ENCODE data around the gene RTN4RL2. TPM values are rescaled to one million over a fixed set of nuclear protein-coding genes. Genes with fewer than 3 reads are reported as not detected.

Gene RTN4RL2
- total RNA-seq, 1 donor from 2014 or later = not detected

DNA sequence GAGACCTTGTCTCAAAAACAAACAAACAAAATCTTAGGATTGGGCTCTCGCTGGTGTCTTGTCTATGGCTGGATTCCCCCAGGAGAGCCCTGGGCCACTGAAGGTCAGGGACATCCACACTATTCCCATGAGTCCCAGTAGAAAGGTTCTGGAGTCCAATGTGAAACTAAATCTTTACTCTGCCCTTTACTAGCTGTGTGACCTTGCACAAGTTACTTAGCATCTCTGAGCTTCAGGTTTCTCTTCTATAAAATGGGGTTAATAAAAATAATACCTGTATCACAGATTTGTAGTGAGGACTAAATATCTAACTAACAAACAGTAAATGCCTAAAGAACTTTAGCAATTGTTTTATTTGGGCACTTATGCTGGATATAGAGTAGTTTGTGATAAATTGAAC, 46.2 kb downstream of the RTN4RL2 start:
- Mint-ChIP-seq H3K27me3 (ENCODE audit: low read depth) (no peaks in the 10 kb centered on the region), H3K27ac (no peak overlapping the region), H3K36me3 (ENCODE audit: low read depth) (peaks cover 13% of the 10 kb centered on the region), H3K4me1 (ENCODE audit: low read depth) (peaks cover 8% of the 10 kb centered on the region), H3K9me3 (no peaks in the 10 kb centered on the region), H3K4me3 (ENCODE audit: low read depth) (no peak overlapping the region)
- no peak for DNase-seq (ENCODE audit: low spot score)
- intact Hi-C loops (cut with micrococcal nuclease) = no loop called here

DNA sequence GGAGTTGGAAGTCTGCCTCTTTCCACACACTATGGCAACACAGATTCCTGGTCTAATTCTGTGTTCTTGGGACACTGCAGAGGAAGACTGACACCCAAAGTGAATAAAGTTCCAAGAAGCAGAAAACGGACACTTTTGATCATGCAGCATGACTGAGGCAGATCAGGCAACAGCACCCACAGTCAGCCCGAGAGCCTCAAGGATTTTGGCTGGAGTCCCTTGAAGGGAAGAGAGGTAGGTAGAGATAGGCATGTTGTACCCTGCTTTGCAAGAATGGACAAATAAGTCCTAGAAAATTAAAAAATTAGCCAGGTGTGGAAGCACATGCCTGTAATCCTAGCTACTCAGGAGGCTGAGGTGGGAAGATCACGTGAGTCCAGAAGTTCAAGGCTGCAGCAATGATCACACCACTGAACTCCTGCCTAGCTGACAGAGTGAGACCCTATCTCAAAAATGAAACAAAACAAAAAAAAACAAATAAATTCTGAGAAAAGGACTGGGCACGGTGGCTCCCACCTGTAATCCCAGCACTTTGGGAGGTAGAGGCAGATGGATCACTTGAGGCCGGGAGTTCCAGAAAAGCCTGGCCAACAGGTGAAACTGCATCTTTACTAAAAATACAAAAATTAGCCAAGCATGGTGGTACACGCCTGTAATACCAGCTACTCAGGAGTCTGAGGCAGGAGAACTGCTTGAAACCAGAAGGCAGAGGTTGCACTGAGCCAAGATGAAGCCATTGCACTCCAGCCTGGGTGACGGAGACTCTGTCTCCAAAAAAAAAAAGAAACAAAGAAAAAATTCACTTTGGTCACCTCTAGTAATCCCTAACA, 48.2 kb downstream of the RTN4RL2 start:
- H3K27ac Mint-ChIP-seq = no peak overlapping the region
- intact Hi-C loops (cut with micrococcal nuclease) = no loop called here
- H3K9me3 Mint-ChIP-seq = no peaks in the 10 kb centered on the region
- no peaks in the 10 kb centered on the region for H3K27me3 Mint-ChIP-seq (ENCODE audit: low read depth)
- H3K4me1 Mint-ChIP-seq (ENCODE audit: low read depth) = peaks cover 23% of the 10 kb centered on the region
- peaks cover 19% of the 10 kb centered on the region for H3K36me3 Mint-ChIP-seq (ENCODE audit: low read depth)
- no peak overlapping the region for H3K4me3 Mint-ChIP-seq (ENCODE audit: low read depth)
- DNase-seq (ENCODE audit: low spot score) = no peak

DNA sequence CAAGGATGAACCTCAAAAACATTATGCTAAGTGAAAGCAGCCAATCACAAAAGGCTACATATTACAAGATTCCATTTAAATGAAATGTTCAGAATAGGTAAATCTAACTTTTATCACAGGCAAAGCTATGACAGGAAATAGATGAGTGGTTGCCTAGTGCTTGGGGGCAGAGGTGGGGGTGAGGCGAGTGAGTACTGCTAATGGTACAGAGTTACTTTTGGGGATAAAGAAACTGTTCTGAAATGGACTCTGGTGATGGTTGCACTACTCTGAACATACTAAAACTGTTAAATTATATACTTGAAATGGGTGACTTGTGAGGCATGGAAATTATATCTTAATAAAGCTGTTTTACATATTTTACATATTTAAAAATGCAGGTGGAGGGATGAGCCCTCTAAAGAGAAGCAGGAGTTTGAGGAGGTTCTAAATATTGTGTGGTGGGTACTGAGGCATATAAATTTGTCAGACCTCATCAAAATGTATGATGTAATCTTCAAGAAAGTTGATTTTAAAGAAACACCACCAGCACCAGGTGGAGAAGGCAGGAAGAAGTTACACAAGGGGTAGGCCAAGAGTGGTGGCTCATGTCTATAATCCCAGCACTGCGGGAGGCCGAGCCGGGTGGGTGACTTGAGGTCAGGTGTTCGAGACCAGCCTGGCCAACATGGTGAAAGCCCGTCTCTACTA, 51.6 kb downstream of the RTN4RL2 start:
- peaks cover 31% of the 10 kb centered on the region for H3K4me1 Mint-ChIP-seq (ENCODE audit: low read depth)
- intact Hi-C loops (cut with micrococcal nuclease) = no loop called here
- no peak for DNase-seq (ENCODE audit: low spot score)
- no peaks in the 10 kb centered on the region for H3K9me3 Mint-ChIP-seq
- no peaks in the 10 kb centered on the region for H3K27me3 Mint-ChIP-seq (ENCODE audit: low read depth)
- H3K27ac Mint-ChIP-seq = peak overlapping the region; percentile 21
- H3K4me3 Mint-ChIP-seq (ENCODE audit: low read depth) = no peak overlapping the region
- peaks cover 19% of the 10 kb centered on the region for H3K36me3 Mint-ChIP-seq (ENCODE audit: low read depth)

- Mint-ChIP-seq H3K36me3 (ENCODE audit: low read depth) (peaks cover 19% of the 10 kb centered on the region), H3K9me3 (no peaks in the 10 kb centered on the region), H3K4me1 (ENCODE audit: low read depth) (peaks cover 31% of the 10 kb centered on the region), H3K4me3 (ENCODE audit: low read depth) (no peak overlapping the region), H3K27me3 (ENCODE audit: low read depth) (no peaks in the 10 kb centered on the region), H3K27ac (no peak overlapping the region)
- DNase-seq (ENCODE audit: low spot score) = no peak
- intact Hi-C loops (cut with micrococcal nuclease) = no loop called here
Measured at GRCh38 chr11:57512646-57513451, 52.5 kb downstream of the RTN4RL2 start.

- H3K9me3 Mint-ChIP-seq = no peaks in the 10 kb centered on the region
- H3K36me3 Mint-ChIP-seq (ENCODE audit: low read depth) = peaks cover 16% of the 10 kb centered on the region
- H3K4me1 Mint-ChIP-seq (ENCODE audit: low read depth) = peaks cover 31% of the 10 kb centered on the region
- peak overlapping the region; percentile 72 for H3K4me3 Mint-ChIP-seq (ENCODE audit: low read depth)
- DNase-seq (ENCODE audit: low spot score) = no peak
- no peaks in the 10 kb centered on the region for H3K27me3 Mint-ChIP-seq (ENCODE audit: low read depth)
- no peak overlapping the region for H3K27ac Mint-ChIP-seq
- intact Hi-C loops (cut with micrococcal nuclease) = no loop called here
Measured at GRCh38 chr11:57513452-57513795, 53.1 kb downstream of the RTN4RL2 start.

GRCh38 chr11:57513911-57514537, 53.7 kb downstream of the RTN4RL2 start:
- Mint-ChIP-seq H3K9me3 (no peaks in the 10 kb centered on the region), H3K4me3 (ENCODE audit: low read depth) (peak overlapping the region; percentile 99), H3K4me1 (ENCODE audit: low read depth) (peaks cover 31% of the 10 kb centered on the region), H3K27ac (peak overlapping the region; percentile 55), H3K27me3 (ENCODE audit: low read depth) (no peaks in the 10 kb centered on the region), H3K36me3 (ENCODE audit: low read depth) (peaks cover 15% of the 10 kb centered on the region)
- peak; percentile 18 for DNase-seq (ENCODE audit: low spot score)
- intact Hi-C loops (cut with micrococcal nuclease) = loop anchor here (1.0 to 2.0 kb wide), 3 partner anchors 15 to 57 kb away; partner anchors contain the start of gene TIMM10

DNA sequence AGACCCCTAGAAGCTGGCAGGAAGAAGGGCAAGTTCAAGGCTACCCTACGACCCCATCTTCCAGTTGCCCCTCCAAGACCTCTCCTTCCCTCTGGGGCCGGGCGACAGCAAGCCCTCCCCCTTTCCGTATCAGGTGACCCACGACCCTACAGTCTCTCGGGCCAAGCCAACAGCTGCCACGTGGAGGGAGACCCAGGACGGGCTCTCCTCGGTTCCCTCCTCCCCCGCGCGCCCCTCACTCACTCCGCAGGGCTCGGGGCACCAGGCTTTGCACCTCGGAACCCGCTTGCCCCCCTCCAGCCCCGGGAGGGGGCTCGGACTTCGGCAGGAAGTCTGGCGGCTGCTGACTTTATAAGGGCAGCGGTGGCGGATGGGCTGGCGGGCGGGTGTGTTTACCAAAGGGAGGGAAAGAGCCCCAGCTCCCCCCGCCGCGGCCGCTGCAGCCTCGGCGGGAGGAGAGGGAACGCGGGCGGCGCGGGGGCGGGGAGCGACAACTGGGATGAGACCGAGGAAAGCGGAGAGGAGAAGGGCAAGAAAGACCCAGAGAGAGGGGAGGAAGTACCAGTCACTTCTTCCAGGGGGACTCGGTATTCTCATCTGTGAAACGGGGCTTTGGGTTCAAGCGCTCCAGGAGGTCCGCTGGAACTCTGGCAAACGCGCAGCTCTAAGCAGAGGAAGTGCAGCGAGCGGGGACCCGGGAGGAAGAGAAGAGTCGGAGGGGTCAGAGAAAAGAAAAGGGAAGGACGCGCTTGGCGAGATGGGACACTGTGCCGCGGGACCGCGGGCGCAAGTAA, 54.4 kb downstream of the RTN4RL2 start:
- Mint-ChIP-seq H3K27ac (peak overlapping the region; percentile 83), H3K27me3 (ENCODE audit: low read depth) (no peaks in the 10 kb centered on the region), H3K4me3 (ENCODE audit: low read depth) (peak overlapping the region; percentile 99), H3K4me1 (ENCODE audit: low read depth) (peaks cover 28% of the 10 kb centered on the region), H3K9me3 (no peaks in the 10 kb centered on the region), H3K36me3 (ENCODE audit: low read depth) (peaks cover 10% of the 10 kb centered on the region)
- intact Hi-C loops (cut with micrococcal nuclease) = loop anchor here (1.0 to 2.0 kb wide), 3 partner anchors 15 to 58 kb away; partner anchors contain the start of gene TIMM10
- peak; percentile 44 for DNase-seq (ENCODE audit: low spot score)

- Mint-ChIP-seq H3K9me3 (no peaks in the 10 kb centered on the region), H3K27me3 (ENCODE audit: low read depth) (no peaks in the 10 kb centered on the region), H3K4me1 (ENCODE audit: low read depth) (peaks cover 26% of the 10 kb centered on the region), H3K36me3 (ENCODE audit: low read depth) (peaks cover 7% of the 10 kb centered on the region), H3K4me3 (ENCODE audit: low read depth) (peak within 1 kb of the TSS; percentile 99), H3K27ac (peak within 1 kb of the TSS; percentile 83)
- DNase-seq (ENCODE audit: low spot score) = peak; percentile 35
- intact Hi-C loops (cut with micrococcal nuclease) = loop anchor here (2.0 kb wide), 2 partner anchors 15 to 59 kb away; partner anchors contain the start of gene TIMM10
Measured at GRCh38 chr11:57515332-57516060, 55.2 kb downstream of the RTN4RL2 start, which contains the start of gene SLC43A1. SLC43A1 (minus strand) TSS chr11:57515702; CDS start chr11:57514111, 1,591 bp downstream.

GRCh38 chr11:57516061-57516443, 55.7 kb downstream of the RTN4RL2 start:
- H3K27ac Mint-ChIP-seq = peak overlapping the region; percentile 68

DNA sequence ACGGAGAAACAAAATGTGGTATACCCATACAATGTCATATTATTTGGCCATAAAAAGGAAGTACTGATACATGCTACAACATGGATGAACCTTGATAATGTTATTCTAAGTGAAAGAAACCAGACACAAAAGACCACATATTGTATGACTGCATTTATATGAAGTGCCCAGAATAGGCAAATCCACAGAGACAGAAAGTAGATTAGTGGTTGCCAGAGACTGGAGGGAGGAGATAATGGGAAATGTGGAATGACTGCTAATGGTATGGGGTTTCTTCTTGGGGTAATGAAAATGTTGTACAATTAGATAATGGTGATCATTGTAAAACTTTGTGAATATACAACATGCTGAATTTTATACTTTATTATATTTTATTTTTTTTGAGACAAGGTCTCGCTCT, 60.8 kb downstream of the RTN4RL2 start:
- Mint-ChIP-seq H3K36me3 (ENCODE audit: low read depth) (peaks cover 10% of the 10 kb centered on the region), H3K27ac (no peak overlapping the region), H3K27me3 (ENCODE audit: low read depth) (no peaks in the 10 kb centered on the region), H3K4me3 (ENCODE audit: low read depth) (no peak overlapping the region), H3K4me1 (ENCODE audit: low read depth) (peaks cover 5% of the 10 kb centered on the region), H3K9me3 (no peaks in the 10 kb centered on the region)
- intact Hi-C loops (cut with micrococcal nuclease) = no loop called here
- no peak for DNase-seq (ENCODE audit: low spot score)

More at GRCh38 chr11:57516061-57516443, 55.7 kb downstream of the RTN4RL2 start:
- intact Hi-C loops (cut with micrococcal nuclease) = no loop called here
- Mint-ChIP-seq H3K4me3 (ENCODE audit: low read depth) (peak overlapping the region; percentile 99), H3K9me3 (no peaks in the 10 kb centered on the region), H3K4me1 (ENCODE audit: low read depth) (peaks cover 26% of the 10 kb centered on the region), H3K36me3 (ENCODE audit: low read depth) (peaks cover 7% of the 10 kb centered on the region), H3K27me3 (ENCODE audit: low read depth) (no peaks in the 10 kb centered on the region)
- DNase-seq (ENCODE audit: low spot score) = no peak

- H3K4me1 Mint-ChIP-seq (ENCODE audit: low read depth) = peaks cover 14% of the 10 kb centered on the region
- H3K36me3 Mint-ChIP-seq (ENCODE audit: low read depth) = peaks cover 28% of the 10 kb centered on the region
- intact Hi-C loops (cut with micrococcal nuclease) = no loop called here
- DNase-seq (ENCODE audit: low spot score) = no peak
- H3K27ac Mint-ChIP-seq = no peak overlapping the region
- no peaks in the 10 kb centered on the region for H3K27me3 Mint-ChIP-seq (ENCODE audit: low read depth)
- H3K4me3 Mint-ChIP-seq (ENCODE audit: low read depth) = no peak overlapping the region
- H3K9me3 Mint-ChIP-seq = no peaks in the 10 kb centered on the region
Measured at GRCh38 chr11:57523419-57523818, 63.1 kb downstream of the RTN4RL2 start.

All from activated T-helper 2 cell treated with anti-CD3 and anti-CD28 coated beads, Interferon-gamma antibody, Interleukin-2, Interleukin-4, amounts not matched to agents 10 μg/mL and 5 μg/mL and 100 μg/mL, durations not matched to agents 14 hours and 24 hours and 36 hours (primary cell).